Transverse colon (tissue), 4 donors: Measurements from ENCODE around the gene LRG1. TPM values are rescaled to one million over a fixed set of nuclear protein-coding genes. Genes with fewer than 3 reads are reported as not detected.

Source experiments
- DNase-seq: peaks from one replicate; pipeline ENCODE4 v3.0.0-alpha.2; 2019
- H3K27ac ChIP-seq, 4 donors: fragments of 200-600 bp; sonication (generic); 2 replicates each; pipeline ENCODE4 v1.5.1; 2016 to 2018; ENCODE audit warnings: inconsistent platforms in 4 of 4
- H3K27me3 ChIP-seq: fragments of 200-600 bp; sonication (generic); 2 replicates; pipeline ENCODE4 v1.5.1; 2017; ENCODE audit warnings: inconsistent platforms
- H3K36me3 ChIP-seq, 4 donors: fragments of 200-600 bp; sonication (generic); 2 replicates each; pipeline ENCODE4 v1.5.1; 2017 to 2019; ENCODE audit warnings: inconsistent platforms in 4 of 4
- H3K4me1 ChIP-seq, 4 donors: fragments of 200-600 bp; sonication (generic); 2 replicates each; pipeline ENCODE4 v1.5.1; 2017 to 2020; ENCODE audit warnings: inconsistent platforms in 4 of 4
- H3K4me3 ChIP-seq, 4 donors: fragments of 200-600 bp; sonication (generic); 1 replicate in 1 of 4; 2 replicates in 3 of 4; pipeline versions ENCODE4 v1.5.1 to v1.6.1; 2017 to 2019; ENCODE audit warnings: inconsistent platforms in 4 of 4
- H3K9me3 ChIP-seq, 2 donors: fragments of 200-600 bp; sonication (generic); 2 replicates each; pipeline ENCODE4 v1.5.1; 2017 to 2019; ENCODE audit warnings: inconsistent platforms in 2 of 2
- EP300 ChIP-seq: sonication (generic); formaldehyde crosslinking; IDR thresholded peaks from one replicate; pipeline ENCODE4 v1.6.1; 2017; ENCODE audit warnings: antibody characterized with exemption, low read depth
- POLR2A ChIP-seq: fragments of 450-650 bp; IDR thresholded peaks from one replicate; pipeline ENCODE4 v1.6.1; 2016; ENCODE audit warnings: antibody characterized with exemption, mild to moderate bottlenecking, moderate library complexity
- POLR2AphosphoS5 ChIP-seq, 3 donors: sonication (generic); formaldehyde crosslinking; IDR thresholded peaks; one replicate each; pipeline ENCODE4 v1.6.1; 2016; ENCODE audit warnings: antibody characterized with exemption in 3 of 3
- WGBS, 2 donors: methylation state at CpG; one replicate each; pipeline ENCODE4 v1.1.5; 2018; ENCODE audit warnings: low coverage in 1 of 2; 5-methylcytosine and 5-hydroxymethylcytosine counted together
- in situ Hi-C, 4 donors: fragments of 200-750 bp; cut with MboI; loops; one replicate each; pipeline versions ENCODE4 v1.15.0 to v1.15.1; 2017; ENCODE audit warnings: low sequenced_read_pairs in 3 of 4, low pct_ligation_motif_present in 1 of 4, low pct_unique_long_range_greater_than_20kb in 1 of 4
- intact Hi-C: fragments of 100-400 bp; cut with DNase I; formaldehyde crosslinking; loops from one replicate; pipeline ENCODE4 v1.15.1; 2023; ENCODE audit warnings: low total_unique reads
- total RNA-seq, 4 donors: library from RNA; depleted of rRNA; stranded (reverse); fragments of >200 nt; gene quantifications; one replicate each; pipeline ENCODE4 v1.1.0, GENCODE V29; 2016
- TF ChIP-seq, protein P1 (sequence below), 5 experiments: fragments of 200-600 bp in 3 of 5; fragments of 450-650 bp in 2 of 5; sonication (generic) in 3 of 5; IDR thresholded peaks; 1 replicate in 2 of 5; 2 replicates in 3 of 5; pipeline ENCODE4 v1.5.1; 2016 to 2017; ENCODE audit warnings: antibody characterized with exemption in 5 of 5, inconsistent platforms in 3 of 5, mild to moderate bottlenecking in 2 of 5, moderate library complexity in 1 of 5

LRG1 gene
- total RNA-seq, 4 donors from 2014 or later: 1.9 to 18.1 (median 14.4) TPM

DNA sequence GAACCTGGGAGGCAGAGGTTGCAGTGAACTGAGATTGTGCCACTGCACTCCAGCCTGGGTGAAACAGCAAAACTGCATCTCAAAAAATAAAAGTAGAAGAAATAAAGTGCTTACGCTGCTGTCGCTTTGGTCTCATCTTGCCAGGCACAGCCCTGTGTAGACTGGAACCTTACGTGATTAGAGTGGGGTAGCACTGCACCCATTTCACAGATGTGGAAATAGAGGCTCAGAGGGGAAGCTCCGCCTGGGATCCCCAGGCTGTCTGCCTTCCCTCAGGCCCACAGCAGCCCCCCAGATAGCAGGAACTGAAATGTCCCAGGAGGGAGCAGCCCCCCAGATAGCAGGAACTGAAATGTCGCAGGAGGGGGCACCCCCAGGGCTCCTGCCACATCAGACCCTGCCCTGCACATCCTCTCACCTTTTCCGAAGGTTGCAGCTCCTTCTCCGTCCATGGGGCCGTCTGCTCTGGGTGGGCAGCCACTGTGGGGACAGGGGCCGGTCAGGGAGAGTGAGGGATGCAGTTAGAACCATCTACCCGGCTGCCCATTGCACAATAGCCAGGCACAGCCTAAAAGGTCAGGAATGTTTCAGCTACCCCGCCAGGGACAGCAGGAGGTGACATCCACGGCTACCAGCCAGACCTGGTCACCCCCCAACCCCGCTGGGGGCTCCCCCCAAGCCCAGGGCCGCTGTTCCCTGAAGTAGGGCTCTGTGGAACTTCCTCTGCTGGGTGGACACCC, 23.5 kb downstream of the LRG1 start:
- peaks cover 5% of the 10 kb centered on the region for H3K27me3 ChIP-seq
- no peak for DNase-seq
- peak overlapping the region in 3 of 4 donors; percentile 14 to 36 (median 33) for H3K4me3 ChIP-seq
- H3K36me3 ChIP-seq: no peaks in the 10 kb centered on the region
- intact Hi-C loops: no loop called here
- peaks cover 0 to 7% (median 3%) of the 10 kb centered on the region in 4 donors for H3K4me1 ChIP-seq
- TF ChIP-seq POLR2AphosphoS5 (IDR thresholded peaks at IDR 0.05) (no peak), POLR2A (no peak), EP300 (no peak)
- TF ChIP-seq, protein P1, sequence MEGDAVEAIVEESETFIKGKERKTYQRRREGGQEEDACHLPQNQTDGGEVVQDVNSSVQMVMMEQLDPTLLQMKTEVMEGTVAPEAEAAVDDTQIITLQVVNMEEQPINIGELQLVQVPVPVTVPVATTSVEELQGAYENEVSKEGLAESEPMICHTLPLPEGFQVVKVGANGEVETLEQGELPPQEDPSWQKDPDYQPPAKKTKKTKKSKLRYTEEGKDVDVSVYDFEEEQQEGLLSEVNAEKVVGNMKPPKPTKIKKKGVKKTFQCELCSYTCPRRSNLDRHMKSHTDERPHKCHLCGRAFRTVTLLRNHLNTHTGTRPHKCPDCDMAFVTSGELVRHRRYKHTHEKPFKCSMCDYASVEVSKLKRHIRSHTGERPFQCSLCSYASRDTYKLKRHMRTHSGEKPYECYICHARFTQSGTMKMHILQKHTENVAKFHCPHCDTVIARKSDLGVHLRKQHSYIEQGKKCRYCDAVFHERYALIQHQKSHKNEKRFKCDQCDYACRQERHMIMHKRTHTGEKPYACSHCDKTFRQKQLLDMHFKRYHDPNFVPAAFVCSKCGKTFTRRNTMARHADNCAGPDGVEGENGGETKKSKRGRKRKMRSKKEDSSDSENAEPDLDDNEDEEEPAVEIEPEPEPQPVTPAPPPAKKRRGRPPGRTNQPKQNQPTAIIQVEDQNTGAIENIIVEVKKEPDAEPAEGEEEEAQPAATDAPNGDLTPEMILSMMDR (IDR thresholded peaks at IDR 0.05): no peak
- H3K27ac ChIP-seq: peak overlapping the region; percentile 66 to 94 (median 83)
- in situ Hi-C loops: no loop called here
- no peaks in the 10 kb centered on the region for H3K9me3 ChIP-seq
- WGBS, 2 donors: 51% methylated on average over 13 of the region's 14 CpGs; no CpG with 5 or more reads in 1 of the 2 donors

DNA sequence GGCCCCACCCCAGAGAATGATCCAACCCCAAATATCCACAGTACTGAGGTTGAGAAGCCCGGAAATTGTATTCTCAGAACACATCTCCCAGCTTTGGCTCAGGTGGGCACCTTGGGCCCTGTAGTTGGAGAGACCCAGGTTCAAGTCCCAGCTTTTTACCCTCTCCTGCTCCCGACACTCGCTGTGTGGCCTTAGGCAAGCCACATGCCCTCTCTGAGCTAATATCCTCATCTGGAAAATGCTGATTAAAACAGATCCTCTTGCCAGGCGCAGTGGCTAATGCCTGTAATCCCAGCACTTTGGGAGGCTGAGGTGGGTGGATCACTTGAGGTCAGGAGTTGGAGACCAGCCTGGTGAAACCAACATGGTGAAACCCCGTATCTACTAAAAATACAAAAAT, 24.1 kb downstream of the LRG1 start:
- H3K27ac ChIP-seq: peak overlapping the region in 1 of 4 donors; percentile 94

DNA sequence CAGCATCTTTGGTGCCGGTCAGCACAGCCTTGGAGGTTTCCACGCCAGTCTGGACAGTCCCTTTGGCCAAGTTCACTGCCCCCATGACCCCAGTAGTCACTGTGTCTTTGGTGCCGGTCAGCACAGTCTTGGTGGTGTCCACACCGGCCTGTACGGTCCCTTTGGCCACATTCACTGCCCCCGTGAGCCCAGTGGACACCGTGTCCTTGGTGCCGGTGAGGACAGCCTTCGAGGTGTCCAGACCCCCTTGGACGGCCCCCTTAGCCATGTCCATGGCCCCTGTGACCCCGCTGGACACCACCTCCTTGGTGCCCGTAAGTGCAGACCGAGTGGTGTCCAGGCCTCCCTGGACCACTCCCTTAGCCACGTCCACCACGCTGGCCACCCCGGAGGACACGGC, 26.6 kb downstream of the LRG1 start:
- Histone ChIP-seq H3K4me1 (no peaks in the 10 kb centered on the region), H3K36me3 (no peaks in the 10 kb centered on the region), H3K9me3 (no peaks in the 10 kb centered on the region), H3K27me3 (peaks cover 5% of the 10 kb centered on the region), H3K27ac (no peak overlapping the region), H3K4me3 (no peak overlapping the region)
- intact Hi-C loops (no loop called here), in situ Hi-C loops (no loop called here)
- 97% methylated on average over 14 of the region's 17 CpGs; no CpG with 5 or more reads in 1 of the 2 donors for WGBS, 2 donors
- TF ChIP-seq EP300: no peak
- TF ChIP-seq, protein P1 (IDR thresholded peaks at IDR 0.05): no peak
- no peak for TF ChIP-seq POLR2A
- TF ChIP-seq POLR2AphosphoS5 (IDR thresholded peaks at IDR 0.05): no peak
- no peak for DNase-seq

More for the DNA sequence above, 24.1 kb downstream of the LRG1 start:
- peaks cover 5% of the 10 kb centered on the region for H3K27me3 ChIP-seq
- DNase-seq: no peak
- intact Hi-C loops: no loop called here
- in situ Hi-C loops: no loop called here
- 83 to 100% methylated on average over 1 to 5 of the region's 5 CpGs for WGBS, 2 donors
- no peaks in the 10 kb centered on the region for H3K9me3 ChIP-seq
- no peaks in the 10 kb centered on the region for H3K36me3 ChIP-seq
- TF ChIP-seq POLR2AphosphoS5 (IDR thresholded peaks at IDR 0.05) (no peak), EP300 (no peak), POLR2A (no peak)
- TF ChIP-seq, protein P1 (IDR thresholded peaks at IDR 0.05): no peak
- peaks cover 0 to 7% (median 3%) of the 10 kb centered on the region in 4 donors for H3K4me1 ChIP-seq
- H3K4me3 ChIP-seq: no peak overlapping the region

DNA sequence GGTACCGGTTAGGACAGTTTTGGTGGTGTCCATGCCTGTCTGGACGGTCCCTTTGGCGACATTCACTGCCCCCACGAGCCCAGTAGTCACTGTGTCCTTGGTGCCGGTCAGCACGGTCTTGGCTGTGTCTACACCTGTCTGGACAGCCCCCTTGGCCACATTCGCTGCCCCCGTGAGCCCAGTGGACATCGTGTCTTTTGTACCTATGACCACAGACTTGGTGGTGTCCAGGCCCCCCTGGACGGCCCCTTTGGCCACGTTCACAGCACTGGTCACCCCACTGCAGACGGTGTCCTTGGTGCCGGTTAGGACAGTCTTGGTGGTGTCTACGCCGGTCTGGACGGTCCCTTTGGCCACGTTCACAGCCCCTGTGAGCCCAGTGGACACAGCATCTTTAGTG, 27.8 kb downstream of the LRG1 start:
- DNase-seq: no peak
- H3K9me3 ChIP-seq: no peaks in the 10 kb centered on the region
- intact Hi-C loops: no loop called here
- 60 to 79% methylated on average over 3 to 17 of the region's 17 CpGs for WGBS, 2 donors
- peaks cover 4% of the 10 kb centered on the region for H3K27me3 ChIP-seq
- in situ Hi-C loops: no loop called here
- no peak overlapping the region for H3K27ac ChIP-seq
- H3K4me1 ChIP-seq: no peaks in the 10 kb centered on the region
- no peaks in the 10 kb centered on the region for H3K36me3 ChIP-seq
- no peak overlapping the region for H3K4me3 ChIP-seq
- TF ChIP-seq EP300 (no peak), POLR2AphosphoS5 (IDR thresholded peaks at IDR 0.05) (no peak), POLR2A (no peak)
- TF ChIP-seq, protein P1 (IDR thresholded peaks at IDR 0.05): no peak
